Neural progenitor cell (in vitro differentiated cells): ENCODE measurements around the gene ADCY9.

ENCODE experiments used
- EZH2 ChIP-seq: fragments of 200-600 bp; sonication (generic); IDR thresholded peaks from 2 replicates; pipeline ENCODE4 v1.6.1; 2017; ENCODE audit warnings: antibody characterized with exemption, mild to moderate bottlenecking, moderate library complexity
- EZH2phosphoT487 ChIP-seq: fragments of 200-600 bp; sonication (generic); IDR thresholded peaks from 2 replicates; pipeline ENCODE4 v1.6.1; 2017; ENCODE audit warnings: antibody characterized with exemption
- TF ChIP-seq, protein P1 (sequence below): fragments of 200-600 bp; sonication (generic); IDR thresholded peaks from 2 replicates; pipeline ENCODE4 v1.5.1; 2017; ENCODE audit warnings: antibody characterized with exemption, mild to moderate bottlenecking

DNA sequence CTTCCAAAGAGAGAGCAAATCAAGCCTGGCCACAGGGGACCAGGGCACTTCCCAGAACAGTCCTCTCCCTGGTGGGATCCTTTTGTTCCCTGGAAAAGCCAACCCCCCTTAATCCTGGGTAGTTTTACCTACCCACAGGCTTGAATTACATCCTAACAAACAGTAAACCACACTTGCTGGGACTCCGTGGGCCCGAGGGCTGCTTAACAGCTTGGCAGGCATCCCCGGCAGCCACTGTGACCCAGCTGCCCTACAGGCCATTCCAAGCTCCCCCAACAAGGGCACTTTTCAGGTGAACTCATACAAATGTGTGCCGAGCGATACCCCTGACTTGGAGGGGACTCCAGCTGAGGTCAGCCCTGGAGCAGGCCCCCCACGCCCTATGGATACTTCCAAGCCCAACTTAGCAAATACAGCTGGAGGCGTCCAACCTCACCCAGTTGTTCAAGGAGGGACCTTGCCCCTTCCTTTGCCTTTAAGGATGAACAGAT lies 26.4 kb downstream of the ADCY9 start:
- TF ChIP-seq, protein P1, sequence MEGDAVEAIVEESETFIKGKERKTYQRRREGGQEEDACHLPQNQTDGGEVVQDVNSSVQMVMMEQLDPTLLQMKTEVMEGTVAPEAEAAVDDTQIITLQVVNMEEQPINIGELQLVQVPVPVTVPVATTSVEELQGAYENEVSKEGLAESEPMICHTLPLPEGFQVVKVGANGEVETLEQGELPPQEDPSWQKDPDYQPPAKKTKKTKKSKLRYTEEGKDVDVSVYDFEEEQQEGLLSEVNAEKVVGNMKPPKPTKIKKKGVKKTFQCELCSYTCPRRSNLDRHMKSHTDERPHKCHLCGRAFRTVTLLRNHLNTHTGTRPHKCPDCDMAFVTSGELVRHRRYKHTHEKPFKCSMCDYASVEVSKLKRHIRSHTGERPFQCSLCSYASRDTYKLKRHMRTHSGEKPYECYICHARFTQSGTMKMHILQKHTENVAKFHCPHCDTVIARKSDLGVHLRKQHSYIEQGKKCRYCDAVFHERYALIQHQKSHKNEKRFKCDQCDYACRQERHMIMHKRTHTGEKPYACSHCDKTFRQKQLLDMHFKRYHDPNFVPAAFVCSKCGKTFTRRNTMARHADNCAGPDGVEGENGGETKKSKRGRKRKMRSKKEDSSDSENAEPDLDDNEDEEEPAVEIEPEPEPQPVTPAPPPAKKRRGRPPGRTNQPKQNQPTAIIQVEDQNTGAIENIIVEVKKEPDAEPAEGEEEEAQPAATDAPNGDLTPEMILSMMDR, result no peak
- TF ChIP-seq EZH2 (no peak), EZH2phosphoT487 (no peak)
